Mesendoderm (in vitro differentiated cells): ENCODE data around the gene LDLRAD4.
A peak's percentile ranks its signal among the peaks of the same experiment; 100 is the strongest.
"Not testable (repeated sequence)": the region's sequence is repeated elsewhere in the genome, so short reads cannot be mapped to it uniquely, and the experiment has no call there.

ENCODE experiments used
- DNase-seq: peaks from one replicate; pipeline ENCODE4 v3.0.0; 2013
- H2AK5ac ChIP-seq: 2 replicates; pipeline ENCODE4 v1.6.1; 2013; ENCODE audit warnings: low read length, inconsistent platforms
- H2BK120ac ChIP-seq: 2 replicates; pipeline ENCODE4 v1.6.1; 2013; ENCODE audit warnings: low read depth, mild to moderate bottlenecking, low read length, moderate library complexity, mixed read lengths
- H2BK15ac ChIP-seq: replicated peaks from 2 replicates; pipeline ENCODE4 v1.6.1; 2013; ENCODE audit warnings: low read depth, mild to moderate bottlenecking, moderate library complexity
- H2BK5ac ChIP-seq: 2 replicates; pipeline ENCODE4 v1.6.1; 2013; ENCODE audit warnings: low read length, inconsistent platforms
- H3K18ac ChIP-seq: 2 replicates; pipeline ENCODE4 v1.6.1; 2013; ENCODE audit warnings: mild to moderate bottlenecking, low read length, mixed read lengths
- H3K23ac ChIP-seq: one replicate; pipeline ENCODE4 v1.6.1; 2013; ENCODE audit warnings: low read length
- H3K27ac ChIP-seq: 2 replicates; pipeline ENCODE4 v1.5.1; 2013; ENCODE audit warnings: low read depth, mild to moderate bottlenecking, inconsistent platforms, low read length, moderate library complexity
- H3K27me3 ChIP-seq: 2 replicates; pipeline ENCODE4 v1.6.1; 2013; ENCODE audit warnings: low read length, control low read depth, mild to moderate bottlenecking, inconsistent platforms; ENCODE audit not compliant: insufficient read depth, poor library complexity
- H3K36me3 ChIP-seq: 2 replicates; pipeline ENCODE4 v1.6.1; 2013; ENCODE audit warnings: low read length, inconsistent platforms; ENCODE audit not compliant: control insufficient read depth, insufficient read depth
- H3K4ac ChIP-seq: one replicate; pipeline ENCODE4 v1.6.1; 2013; ENCODE audit warnings: low read depth, mild to moderate bottlenecking, low read length, moderate library complexity
- H3K4me1 ChIP-seq: 2 replicates; pipeline ENCODE4 v1.6.1; 2013; ENCODE audit warnings: low read depth, low read length, inconsistent platforms; ENCODE audit not compliant: control insufficient read depth
- H3K4me2 ChIP-seq: 2 replicates; pipeline ENCODE4 v1.6.1; 2013; ENCODE audit warnings: low read length
- H3K4me3 ChIP-seq: 2 replicates; pipeline ENCODE4 v1.5.1; 2013; ENCODE audit warnings: mild to moderate bottlenecking, low read length
- H3K56ac ChIP-seq: one replicate; pipeline ENCODE4 v1.6.1; 2013; ENCODE audit warnings: low read length
- H3K79me1 ChIP-seq: 2 replicates; pipeline ENCODE4 v1.6.1; 2013; ENCODE audit warnings: low read length, inconsistent platforms
- H3K79me2 ChIP-seq: 2 replicates; pipeline ENCODE4 v1.6.1; 2013; ENCODE audit warnings: mild to moderate bottlenecking, low read length; ENCODE audit not compliant: control insufficient read depth, insufficient read depth
- H3K9ac ChIP-seq: 2 replicates; pipeline ENCODE4 v1.6.1; 2013; ENCODE audit warnings: low read length, inconsistent platforms
- H4K5ac ChIP-seq: one replicate; pipeline ENCODE4 v1.6.1; 2013; ENCODE audit warnings: low read length
- H4K8ac ChIP-seq: one replicate; pipeline ENCODE4 v1.6.1; 2013; ENCODE audit warnings: low read depth, mild to moderate bottlenecking, control low read depth, low read length, moderate library complexity
- WGBS: extraction: QIAGEN DNeasy Blood & Tissue Kit; methylation state at CpG from one replicate; pipeline ENCODE4 v1.1.7; 2013; ENCODE audit warnings: low lambda C conversion rate, missing lambda C conversion rate; ENCODE audit not compliant: insufficient coverage; ENCODE audit errors: extremely low coverage; 5-methylcytosine and 5-hydroxymethylcytosine counted together

LDLRAD4 gene

GRCh38 chr18:13676471-13676870 lies 457.9 kb downstream of the LDLRAD4 start:
- no CpG with 5 or more reads among the region's 6 CpGs for WGBS
- no peak for DNase-seq
- no peak overlapping the region for H3K56ac ChIP-seq
- peaks cover 3% of the 10 kb centered on the region for H3K79me2 ChIP-seq
- no peak overlapping the region for H4K5ac ChIP-seq
- H3K4me3 ChIP-seq: peak overlapping the region; percentile 28
- no peaks in the 10 kb centered on the region for H3K4me1 ChIP-seq
- no peak overlapping the region for H3K4ac ChIP-seq
- H2BK15ac ChIP-seq: no peak overlapping the region
- H3K36me3 ChIP-seq: no peaks in the 10 kb centered on the region
- H3K79me1 ChIP-seq: peaks cover 4% of the 10 kb centered on the region
- no peak overlapping the region for H2BK120ac ChIP-seq
- H3K23ac ChIP-seq: no peak overlapping the region
- H2AK5ac ChIP-seq: no peak overlapping the region
- no peak overlapping the region for H2BK5ac ChIP-seq
- no peak overlapping the region for H4K8ac ChIP-seq
- no peak overlapping the region for H3K18ac ChIP-seq
- no peak overlapping the region for H3K4me2 ChIP-seq
- peak overlapping the region; percentile 28 for H3K27ac ChIP-seq
- H3K27me3 ChIP-seq: no peaks in the 10 kb centered on the region
- H3K9ac ChIP-seq: no peak overlapping the region

- H3K9ac ChIP-seq, DNase-seq, H3K27ac ChIP-seq, H3K27me3 ChIP-seq, H4K5ac ChIP-seq, H4K8ac ChIP-seq, H3K4me3 ChIP-seq, H3K23ac ChIP-seq, H3K4me1 ChIP-seq, H2AK5ac ChIP-seq, H3K79me1 ChIP-seq, H3K79me2 ChIP-seq, H3K36me3 ChIP-seq, H3K4me2 ChIP-seq, H2BK5ac ChIP-seq, H3K4ac ChIP-seq, H2BK15ac ChIP-seq, H2BK120ac ChIP-seq, H3K18ac ChIP-seq: not testable (repeated sequence)
- WGBS: no CpG with 5 or more reads among the region's 13 CpGs
- H3K56ac ChIP-seq: peak overlapping the region; percentile 25
Observed at GRCh38 chr18:13677350-13677749, 458.8 kb downstream of the LDLRAD4 start.

GRCh38 chr18:13680612-13681011 lies 462.1 kb downstream of the LDLRAD4 start:
- Histone ChIP-seq H2BK5ac (no peak overlapping the region), H2BK15ac (no peak overlapping the region), H3K27ac (no peak overlapping the region), H2BK120ac (no peak overlapping the region), H3K4me2 (no peak overlapping the region), H3K9ac (no peak overlapping the region), H3K79me1 (peaks cover 2% of the 10 kb centered on the region), H3K23ac (no peak overlapping the region), H3K79me2 (peaks cover 7% of the 10 kb centered on the region), H3K56ac (no peak overlapping the region), H3K4me3 (no peak overlapping the region), H4K8ac (no peak overlapping the region), H3K4ac (no peak overlapping the region), H3K36me3 (no peaks in the 10 kb centered on the region), H3K18ac (no peak overlapping the region), H4K5ac (no peak overlapping the region), H3K4me1 (peaks cover 1% of the 10 kb centered on the region), H3K27me3 (no peaks in the 10 kb centered on the region), H2AK5ac (no peak overlapping the region)
- WGBS: no CpG with 5 or more reads among the region's 5 CpGs
- peak; percentile 67 for DNase-seq

GRCh38 chr18:13681701-13682100 lies 463.1 kb downstream of the LDLRAD4 start:
- no peaks in the 10 kb centered on the region for H3K36me3 ChIP-seq
- H3K56ac ChIP-seq: no peak overlapping the region
- no peak for DNase-seq
- H3K4me3 ChIP-seq: no peak overlapping the region
- no peak overlapping the region for H4K8ac ChIP-seq
- H3K4ac ChIP-seq: no peak overlapping the region
- no peak overlapping the region for H3K18ac ChIP-seq
- H4K5ac ChIP-seq: no peak overlapping the region
- H3K4me1 ChIP-seq: peaks cover 3% of the 10 kb centered on the region
- H3K27me3 ChIP-seq: no peaks in the 10 kb centered on the region
- no peak overlapping the region for H2BK120ac ChIP-seq
- no peak overlapping the region for H2BK15ac ChIP-seq
- peaks cover 7% of the 10 kb centered on the region for H3K79me2 ChIP-seq
- no peak overlapping the region for H3K4me2 ChIP-seq
- H3K9ac ChIP-seq: no peak overlapping the region
- no peak overlapping the region for H3K27ac ChIP-seq
- WGBS: no CpG with 5 or more reads among the region's 6 CpGs
- no peak overlapping the region for H2AK5ac ChIP-seq
- no peak overlapping the region for H3K23ac ChIP-seq
- H3K79me1 ChIP-seq: peaks cover under 1% of the 10 kb centered on the region
- H2BK5ac ChIP-seq: no peak overlapping the region

GRCh38 chr18:13684546-13684945 lies 466.0 kb downstream of the LDLRAD4 start:
- WGBS: 100% methylated on average over 1 of the region's 4 CpGs
- Histone ChIP-seq H3K4me3 (no peak overlapping the region), H3K18ac (no peak overlapping the region), H3K56ac (no peak overlapping the region), H3K4me2 (no peak overlapping the region), H4K8ac (no peak overlapping the region), H3K36me3 (no peaks in the 10 kb centered on the region), H3K27ac (no peak overlapping the region), H3K4ac (no peak overlapping the region), H3K79me1 (peaks cover 5% of the 10 kb centered on the region), H2AK5ac (no peak overlapping the region), H2BK5ac (no peak overlapping the region), H3K27me3 (no peaks in the 10 kb centered on the region), H4K5ac (no peak overlapping the region), H2BK15ac (no peak overlapping the region), H3K79me2 (peaks cover 9% of the 10 kb centered on the region), H3K9ac (no peak overlapping the region), H2BK120ac (no peak overlapping the region), H3K23ac (no peak overlapping the region), H3K4me1 (peaks cover 6% of the 10 kb centered on the region)
- DNase-seq: peak; percentile 42
